Stimulated activated CD4-positive, alpha-beta T cell treated with anti-CD3 and anti-CD28 coated beads, Interleukin-1b, Interleukin-23, amount 100 ng/mL, for 48 hours (primary cell): ENCODE results near the gene L3MBTL2.
"Not testable (repeated sequence)": the region's sequence is repeated elsewhere in the genome, so short reads cannot be mapped to it uniquely, and the experiment has no call there.

Experiments used
- DNase-seq: peaks from one replicate; pipeline ENCODE4 v3.0.0-alpha.2; 2020

Gene L3MBTL2

DNA sequence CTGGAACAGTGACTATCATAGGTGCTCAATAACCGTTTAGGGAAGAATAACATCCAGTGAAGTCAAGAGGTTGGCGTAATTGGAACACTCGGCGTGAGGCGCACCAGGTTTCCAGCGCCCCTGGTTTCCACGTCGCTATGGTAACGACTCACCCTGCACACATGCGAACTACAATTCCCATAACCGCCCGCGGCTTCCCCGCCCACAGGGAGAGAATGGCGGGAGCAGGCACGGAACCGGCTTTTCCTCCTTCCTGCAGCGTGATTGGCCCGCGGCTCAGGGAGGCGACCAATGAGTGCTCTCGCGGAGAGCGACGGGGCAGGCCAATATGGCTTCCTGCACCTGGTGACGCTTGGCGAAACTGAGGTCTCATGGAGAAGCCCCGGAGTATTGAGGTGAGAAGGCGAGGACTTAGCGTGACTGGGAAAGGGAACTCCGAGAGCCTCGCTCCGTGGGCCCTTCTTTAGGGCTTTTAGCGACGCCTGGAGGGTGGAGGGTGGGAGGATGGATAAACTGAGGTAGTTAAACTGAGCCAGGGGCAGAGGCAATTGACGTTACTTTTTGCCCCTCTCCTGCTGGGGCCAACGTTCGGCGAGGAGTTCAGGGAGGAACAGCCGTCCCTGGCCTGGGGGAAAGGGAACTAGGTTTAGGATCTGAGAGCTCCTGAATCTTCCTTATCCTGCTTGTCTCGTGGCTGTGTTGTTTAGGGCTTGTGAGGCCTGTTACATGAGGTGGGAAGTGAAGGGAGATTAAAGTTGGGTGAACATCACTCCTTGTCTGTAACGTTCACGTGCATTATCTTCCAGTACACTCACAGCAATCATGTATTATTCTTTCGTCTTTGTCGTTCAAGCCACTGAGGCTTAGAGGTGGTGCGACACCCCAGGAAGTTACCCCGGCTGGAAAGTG, at the start of gene L3MBTL2:
Gene L3MBTL2 (plus strand): TSS at position 321 of the 909 bp plus-strand sequence. CDS start 51 bp downstream, at position 372.
- peak; percentile 99 for DNase-seq

- no peak for DNase-seq
Observed at GRCh38 chr22:41157083-41157482, 48.0 kb upstream of the L3MBTL2 start.

DNA sequence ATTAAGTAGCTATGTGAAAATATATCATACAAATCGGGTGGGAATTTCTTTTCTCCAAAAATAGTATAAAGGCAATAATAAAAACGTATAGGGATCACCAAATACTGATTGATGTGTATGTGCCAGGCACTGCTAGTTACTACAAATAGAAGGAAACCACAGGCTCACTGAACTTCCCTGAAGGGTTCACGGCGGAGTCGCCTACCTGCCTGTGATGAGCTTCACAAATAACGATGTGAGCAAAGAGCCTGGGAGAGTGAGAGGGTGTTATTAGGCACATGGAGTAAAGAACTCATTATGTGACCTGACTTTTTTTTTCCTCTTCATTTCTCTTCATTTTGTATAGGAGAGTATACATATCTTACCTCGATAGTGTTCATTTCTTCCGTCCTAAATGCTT, 36.0 kb upstream of the L3MBTL2 start:
- no peak for DNase-seq

- DNase-seq: no peak
Observed at GRCh38 chr22:41171996-41172395, 33.1 kb upstream of the L3MBTL2 start.

DNA sequence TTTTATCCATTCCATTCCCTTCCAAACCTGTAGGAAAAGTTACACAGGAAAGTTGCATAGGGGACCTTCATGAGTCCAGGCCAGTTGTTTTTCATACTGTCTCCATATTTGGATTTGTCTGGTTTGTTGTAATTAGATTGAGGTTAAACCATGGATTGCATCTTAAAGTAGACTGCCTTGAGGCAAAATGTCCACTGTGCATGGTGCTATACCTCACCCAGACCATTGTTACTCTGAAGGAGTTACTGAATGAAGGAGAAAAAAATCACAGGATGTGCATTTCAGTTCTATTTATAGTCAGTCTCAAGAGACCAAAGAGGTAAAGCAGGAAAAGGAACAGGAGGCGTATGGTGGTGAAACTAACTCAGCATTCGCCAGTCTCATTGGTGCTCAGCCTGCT, 29.6 kb upstream of the L3MBTL2 start:
- no peak for DNase-seq

GRCh38 chr22:41177040-41177621, 28.0 kb upstream of the L3MBTL2 start:
- no peak for DNase-seq

DNA sequence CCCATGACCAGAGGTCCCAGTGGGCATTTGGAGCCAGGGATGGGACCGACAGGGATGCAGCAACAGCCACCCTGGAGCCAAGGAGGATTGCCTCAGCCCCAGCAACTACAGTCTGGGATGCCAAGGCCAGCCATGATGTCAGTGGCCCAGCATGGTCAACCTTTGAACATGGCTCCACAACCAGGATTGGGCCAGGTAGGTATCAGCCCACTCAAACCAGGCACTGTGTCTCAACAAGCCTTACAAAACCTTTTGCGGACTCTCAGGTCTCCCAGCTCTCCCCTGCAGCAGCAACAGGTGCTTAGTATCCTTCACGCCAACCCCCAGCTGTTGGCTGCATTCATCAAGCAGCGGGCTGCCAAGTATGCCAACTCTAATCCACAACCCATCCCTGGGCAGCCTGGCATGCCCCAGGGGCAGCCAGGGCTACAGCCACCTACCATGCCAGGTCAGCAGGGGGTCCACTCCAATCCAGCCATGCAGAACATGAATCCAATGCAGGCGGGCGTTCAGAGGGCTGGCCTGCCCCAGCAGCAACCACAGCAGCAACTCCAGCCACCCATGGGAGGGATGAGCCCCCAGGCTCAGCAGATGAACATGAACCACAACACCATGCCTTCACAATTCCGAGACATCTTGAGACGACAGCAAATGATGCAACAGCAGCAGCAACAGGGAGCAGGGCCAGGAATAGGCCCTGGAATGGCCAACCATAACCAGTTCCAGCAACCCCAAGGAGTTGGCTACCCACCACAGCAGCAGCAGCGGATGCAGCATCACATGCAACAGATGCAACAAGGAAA, 27.3 kb upstream of the L3MBTL2 start:
- DNase-seq: no peak

DNA sequence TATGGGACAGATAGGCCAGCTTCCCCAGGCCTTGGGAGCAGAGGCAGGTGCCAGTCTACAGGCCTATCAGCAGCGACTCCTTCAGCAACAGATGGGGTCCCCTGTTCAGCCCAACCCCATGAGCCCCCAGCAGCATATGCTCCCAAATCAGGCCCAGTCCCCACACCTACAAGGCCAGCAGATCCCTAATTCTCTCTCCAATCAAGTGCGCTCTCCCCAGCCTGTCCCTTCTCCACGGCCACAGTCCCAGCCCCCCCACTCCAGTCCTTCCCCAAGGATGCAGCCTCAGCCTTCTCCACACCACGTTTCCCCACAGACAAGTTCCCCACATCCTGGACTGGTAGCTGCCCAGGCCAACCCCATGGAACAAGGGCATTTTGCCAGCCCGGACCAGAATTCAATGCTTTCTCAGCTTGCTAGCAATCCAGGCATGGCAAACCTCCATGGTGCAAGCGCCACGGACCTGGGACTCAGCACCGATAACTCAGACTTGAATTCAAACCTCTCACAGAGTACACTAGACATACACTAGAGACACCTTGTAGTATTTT, 26.6 kb upstream of the L3MBTL2 start:
- no peak for DNase-seq

GRCh38 chr22:41180362-41180761, 24.8 kb upstream of the L3MBTL2 start:
- DNase-seq: not testable (repeated sequence)

DNA sequence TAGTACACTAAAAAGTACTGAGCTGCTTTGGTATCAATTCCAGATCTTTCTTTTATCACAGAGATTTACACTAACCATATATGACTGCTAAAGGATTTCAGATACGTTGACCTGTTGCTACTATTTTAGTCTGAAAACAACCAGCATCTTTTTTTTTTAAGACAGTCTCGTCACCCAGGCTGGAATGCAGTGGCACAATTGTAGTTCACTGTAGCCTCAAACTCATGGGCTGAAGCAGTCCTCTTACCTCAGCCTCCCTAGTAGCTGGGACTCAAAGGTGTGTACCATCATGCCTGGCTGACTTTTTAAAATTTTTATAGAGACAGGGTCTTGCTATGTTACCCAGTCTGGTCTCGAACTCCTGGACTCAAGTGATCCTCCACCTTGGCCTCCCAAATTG, 24.2 kb upstream of the L3MBTL2 start:
- DNase-seq: no peak

DNA sequence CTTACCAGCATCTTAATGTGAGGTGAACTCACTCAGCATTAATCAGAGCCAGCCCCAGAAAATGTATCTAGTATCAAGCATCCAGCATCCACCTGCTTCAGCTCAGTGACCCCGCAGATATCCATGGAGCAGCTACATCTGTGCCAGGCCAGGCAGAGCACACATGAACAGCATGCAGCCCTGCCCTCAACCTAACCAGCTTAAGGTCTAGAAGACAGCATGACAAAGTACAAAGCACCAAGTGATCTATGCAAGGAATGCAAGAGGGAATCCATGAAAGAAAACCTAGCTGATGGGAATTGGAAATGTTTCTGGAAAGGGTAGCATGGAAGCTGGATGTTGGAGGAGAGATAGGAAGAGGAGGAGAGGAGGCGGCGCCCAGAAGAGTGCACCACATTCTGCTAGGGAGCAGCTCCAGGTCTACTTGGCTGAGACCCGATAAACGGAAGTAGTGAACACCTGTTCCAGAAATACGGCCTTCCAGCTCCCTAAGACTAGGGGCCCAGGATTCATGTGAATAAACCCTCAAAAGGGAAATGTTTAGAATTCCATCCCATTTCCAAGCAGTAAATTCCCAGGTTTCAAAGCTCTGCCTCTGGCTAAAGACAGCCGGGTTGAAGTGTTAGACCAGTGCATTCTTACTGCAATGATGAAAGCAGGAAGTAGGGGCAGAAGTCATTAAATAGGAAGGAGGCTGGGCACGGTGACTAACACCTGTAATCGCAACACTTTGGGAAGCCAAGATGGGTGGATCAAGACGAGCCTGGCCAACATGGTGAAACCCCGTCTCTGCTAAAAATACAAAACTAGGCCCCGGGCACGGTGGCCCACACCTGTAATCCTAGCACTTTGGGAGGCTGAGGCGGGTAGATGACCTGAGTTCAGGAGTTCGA, 23.5 kb upstream of the L3MBTL2 start:
- no peak for DNase-seq

DNA sequence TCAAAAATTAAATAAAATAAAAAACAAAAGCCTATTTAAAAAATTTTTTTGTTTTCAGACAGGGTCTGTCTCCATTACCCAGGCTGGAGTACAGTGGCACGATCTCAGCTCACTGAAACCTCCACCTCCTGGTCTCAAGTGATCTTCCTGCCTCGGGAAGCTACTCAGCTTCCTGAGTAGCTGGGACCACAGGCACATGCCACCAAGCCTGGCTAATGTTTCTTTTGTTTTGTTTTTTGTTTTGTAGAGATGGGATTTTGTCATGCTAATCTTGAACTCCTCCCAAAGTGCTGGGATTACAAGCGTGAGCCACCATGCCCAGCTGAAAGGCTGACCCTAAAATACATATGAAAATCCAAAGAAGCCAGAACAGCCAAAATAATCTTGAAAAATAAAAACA, 20.4 kb upstream of the L3MBTL2 start:
- DNase-seq: no peak

DNA sequence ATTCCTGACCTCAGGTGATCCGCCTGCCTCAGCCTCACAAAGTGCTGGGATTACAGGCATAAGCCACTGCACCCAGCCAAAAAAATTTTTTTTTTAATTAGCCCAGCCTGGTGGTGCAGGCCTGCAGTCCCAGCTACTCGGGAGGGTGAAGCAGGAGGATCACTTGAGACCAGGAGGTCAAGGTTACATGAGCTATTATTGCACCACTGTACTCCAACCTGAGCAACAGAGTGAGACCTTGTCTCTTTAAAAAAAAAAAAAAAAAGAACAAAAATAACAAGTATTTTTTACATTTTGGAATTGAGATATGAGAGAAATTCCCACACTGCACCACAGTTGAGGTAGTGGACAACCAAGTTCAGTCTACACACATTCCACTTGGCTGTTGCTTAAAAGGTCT, 13.6 kb upstream of the L3MBTL2 start:
- DNase-seq: no peak

- no peak for DNase-seq
Observed at GRCh38 chr22:41193829-41194228, 11.3 kb upstream of the L3MBTL2 start.

DNA sequence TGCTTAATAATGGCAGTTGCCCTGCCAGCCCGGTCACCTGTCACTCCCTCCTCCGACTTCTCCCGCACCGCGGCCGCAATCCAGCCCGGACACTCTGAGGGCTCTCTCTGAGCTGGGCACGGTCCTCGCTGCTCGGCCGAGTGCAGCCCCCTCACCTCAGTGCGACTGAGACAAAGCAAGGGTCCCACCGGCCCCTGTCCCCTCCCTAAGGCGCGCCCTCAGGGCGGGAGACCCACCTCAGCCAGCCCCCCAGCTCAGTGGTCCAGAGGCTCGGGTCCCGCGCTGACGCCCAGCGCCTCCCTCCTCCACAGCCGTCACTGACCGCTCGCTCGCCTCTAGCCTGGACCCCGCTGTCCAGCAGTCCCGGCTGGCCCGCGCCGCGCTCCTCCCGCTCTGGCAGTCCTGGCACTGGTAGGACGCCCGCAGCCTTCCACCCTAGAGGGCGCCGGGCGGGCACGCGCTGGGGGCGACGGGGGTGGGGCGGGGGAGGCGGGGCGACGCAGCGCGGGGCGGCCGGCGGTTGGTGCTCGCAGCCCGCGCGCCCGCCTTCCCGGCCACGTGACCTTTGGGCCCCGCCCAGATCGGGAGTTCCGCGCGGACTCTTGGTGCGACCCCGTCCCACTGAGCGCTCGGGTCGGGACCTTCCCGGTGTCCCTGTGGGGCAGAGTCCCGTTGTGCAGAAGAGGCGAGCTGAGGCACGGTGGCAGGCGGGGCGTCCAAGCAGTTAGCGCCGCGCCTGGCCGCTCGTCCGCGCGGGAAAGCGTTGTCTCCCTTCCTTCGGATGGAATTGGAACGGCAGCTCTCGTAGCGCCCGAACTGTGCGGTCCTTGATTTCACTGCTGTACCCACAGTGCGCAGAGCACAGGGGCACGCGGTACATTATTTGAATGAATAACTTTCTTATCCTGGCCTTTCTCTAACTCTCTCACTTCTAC, 7.8 kb upstream of the L3MBTL2 start:
- DNase-seq: peak; percentile 72

DNA sequence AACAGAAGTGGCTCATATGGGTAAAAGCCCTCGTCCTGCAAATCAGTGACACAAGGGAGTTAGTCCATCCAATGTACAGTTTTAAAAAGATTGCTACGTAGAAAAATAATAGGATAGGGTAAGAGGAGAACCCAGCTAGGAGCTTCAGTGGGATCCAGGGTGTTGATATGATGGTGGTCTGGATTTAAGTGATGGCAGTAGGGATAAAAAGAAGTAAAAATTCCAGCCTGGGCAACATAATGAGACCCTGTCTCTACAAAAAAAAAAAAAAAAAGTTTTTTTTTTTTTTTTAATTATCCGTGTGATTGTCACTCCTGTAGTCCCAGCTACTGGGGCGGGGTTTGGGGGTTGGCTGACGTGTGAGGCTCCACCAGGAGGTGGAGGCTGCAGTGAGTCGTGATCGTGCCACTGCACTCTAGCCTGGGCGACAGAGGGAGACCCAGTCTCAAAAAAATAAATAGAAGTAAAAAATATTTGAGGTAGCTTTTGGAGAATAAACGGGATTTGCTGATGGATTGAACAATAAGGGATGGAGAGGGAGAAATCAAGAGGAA, 7.0 kb upstream of the L3MBTL2 start:
- DNase-seq: peak; percentile 61

GRCh38 chr22:41201141-41201540, 4.0 kb upstream of the L3MBTL2 start:
- DNase-seq: no peak

DNA sequence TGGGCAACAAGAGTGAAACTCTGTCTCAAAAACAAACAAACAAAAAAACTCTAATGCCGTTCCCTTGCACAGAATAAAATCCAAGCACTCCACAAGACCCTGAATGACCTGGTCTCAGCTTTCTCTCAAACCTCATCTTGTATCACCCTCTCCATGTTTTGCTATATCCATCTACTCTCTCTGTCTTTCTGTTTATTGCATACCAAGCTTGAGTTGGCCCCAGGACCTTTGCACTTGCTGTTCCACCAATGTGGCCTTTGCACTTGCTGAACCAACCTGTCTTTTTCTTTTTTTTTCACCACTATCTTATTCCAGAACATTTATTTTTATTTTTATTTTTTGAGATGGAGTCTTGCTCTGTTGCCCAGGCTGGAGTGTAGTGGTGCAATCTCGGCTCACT, 2.0 kb upstream of the L3MBTL2 start:
- no peak for DNase-seq

DNA sequence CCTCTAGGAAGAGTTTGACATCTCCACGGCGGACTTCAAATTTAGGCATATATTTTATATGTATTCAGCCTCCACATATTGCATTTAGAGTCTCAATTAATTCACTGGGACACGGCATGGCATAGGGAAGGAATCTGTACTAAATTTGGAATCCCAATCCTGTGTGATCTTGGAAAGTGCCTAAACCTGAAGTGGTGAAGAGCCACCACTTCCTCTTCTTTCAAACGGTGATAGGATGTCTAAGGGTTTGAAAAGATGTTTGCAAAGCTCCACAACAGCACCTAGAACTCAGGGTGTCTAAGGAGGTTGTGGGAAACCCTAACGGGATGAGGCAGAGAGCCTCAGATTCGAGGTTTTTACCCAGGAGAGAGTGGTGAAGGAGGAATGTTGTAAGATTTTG, 1.0 kb upstream of the L3MBTL2 start:
- DNase-seq: no peak

DNA sequence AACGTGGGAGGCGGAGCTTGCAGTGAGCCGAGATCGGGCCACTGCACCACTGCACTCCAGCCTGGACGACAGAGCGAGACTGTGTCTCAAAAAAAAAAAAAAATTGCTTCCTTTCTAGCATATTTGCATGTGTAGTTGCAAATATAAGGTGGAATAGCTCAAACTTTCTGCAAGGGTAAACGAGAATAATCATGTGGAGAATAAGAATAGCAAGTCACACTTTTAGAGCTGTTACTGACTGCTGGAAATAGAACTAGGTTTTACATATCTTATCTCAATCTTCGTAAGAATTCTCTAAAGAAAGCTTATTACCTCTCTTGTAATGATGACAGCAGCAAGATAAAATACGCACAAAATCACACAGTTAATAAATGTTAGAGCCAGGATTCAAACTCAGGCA, 1.6 kb downstream of the L3MBTL2 start:
- DNase-seq: no peak

DNA sequence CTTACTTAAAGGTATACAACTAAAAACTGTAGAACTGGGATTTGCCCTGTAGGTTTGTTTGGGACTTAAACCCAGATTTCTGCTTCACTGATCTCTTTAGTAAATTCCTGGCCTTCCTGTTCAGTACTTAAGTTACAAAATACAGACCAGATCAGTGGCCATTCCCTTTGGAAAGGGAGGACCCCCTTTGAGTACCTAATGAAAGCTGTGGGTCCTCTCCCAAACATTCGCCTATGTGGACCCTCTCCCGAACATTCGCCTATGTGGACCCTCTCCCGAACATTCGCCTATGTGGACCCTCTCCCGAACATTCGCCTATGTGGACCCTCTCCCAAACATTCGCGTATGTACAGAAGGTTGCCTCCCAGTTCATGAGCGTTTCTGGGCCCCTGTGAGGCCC, 10.3 kb downstream of the L3MBTL2 start:
- no peak for DNase-seq
